Natural killer cell (primary cell): Measurements from ENCODE around the gene ULK4. TPM values are rescaled to one million over a fixed set of nuclear protein-coding genes. Genes with fewer than 3 reads are reported as not detected.

Source experiments
- ATAC-seq, 3 donors: fragments of 150-1000 bp in 2 of 3; fragments of 200-7000 bp in 1 of 3; cut with Tn5 transposase; 1 replicate in 1 of 3; 2 replicates in 2 of 3; pipeline ENCODE4 v1.10.0; 2021; ENCODE audit warnings: mild to moderate bottlenecking in 2 of 3, moderate library complexity in 2 of 3
- DNase-seq, 2 donors: peaks; one replicate each; pipeline versions ENCODE4 v3.0.0 to v3.0.0-alpha.2; 2013 to 2021; ENCODE audit warnings: mixed read lengths in 1 of 2
- H3K27ac ChIP-seq: one replicate; pipeline ENCODE4 v1.5.1; 2013; ENCODE audit warnings: mild to moderate bottlenecking, low read length
- H3K27me3 ChIP-seq: one replicate; pipeline ENCODE4 v1.6.1; 2013; ENCODE audit warnings: low read length; ENCODE audit not compliant: control insufficient read depth, insufficient read depth
- H3K36me3 ChIP-seq: one replicate; pipeline ENCODE4 v1.6.1; 2013; ENCODE audit warnings: low read length; ENCODE audit not compliant: control insufficient read depth, insufficient read depth
- H3K4me1 ChIP-seq: one replicate; pipeline ENCODE4 v1.6.1; 2013; ENCODE audit warnings: low read length; ENCODE audit not compliant: control insufficient read depth, insufficient read depth
- H3K4me3 ChIP-seq: one replicate; pipeline ENCODE4 v1.5.1; 2013; ENCODE audit warnings: low read length
- H3K9me3 ChIP-seq: one replicate; pipeline ENCODE4 v1.6.1; 2013; ENCODE audit warnings: low read length; ENCODE audit not compliant: control insufficient read depth, insufficient read depth
- H3K27ac Mint-ChIP-seq, 2 donors: one replicate each; pipeline ENCODE4 v1.8.0; 2022; ENCODE audit warnings: mild to moderate bottlenecking in 2 of 2, mixed read lengths in 2 of 2, moderate library complexity in 1 of 2
- H3K27me3 Mint-ChIP-seq, 2 donors: one replicate each; pipeline ENCODE4 v1.8.0; 2022; ENCODE audit warnings: low read depth in 2 of 2, mixed read lengths in 2 of 2
- H3K36me3 Mint-ChIP-seq: one replicate; pipeline ENCODE4 v1.8.0; 2022; ENCODE audit warnings: mixed read lengths
- H3K4me1 Mint-ChIP-seq, 2 donors: one replicate each; pipeline ENCODE4 v1.8.0; 2022; ENCODE audit warnings: mixed read lengths in 2 of 2
- H3K4me3 Mint-ChIP-seq: one replicate; pipeline ENCODE4 v1.8.0; 2022; ENCODE audit warnings: mild to moderate bottlenecking, moderate library complexity, mixed read lengths
- H3K9me3 Mint-ChIP-seq, 2 donors: one replicate each; pipeline ENCODE4 v1.8.0; 2022; ENCODE audit warnings: mixed read lengths in 2 of 2
- CTCF ChIP-seq: fragments of 200-600 bp; IDR thresholded peaks from one replicate; pipeline ENCODE4 v1.8.0; 2022; ENCODE audit warnings: antibody characterized with exemption
- WGBS: methylation state at CpG from one replicate; pipeline ENCODE4 v1.1.7; 2013; ENCODE audit warnings: missing lambda C conversion rate; ENCODE audit not compliant: insufficient coverage; 5-methylcytosine and 5-hydroxymethylcytosine counted together
- intact Hi-C: fragments of 100-400 bp; cut with micrococcal nuclease; formaldehyde crosslinking; loops from one replicate; pipeline ENCODE4 v1.14.2; 2022
- total RNA-seq, 4 donors: library from RNA; stranded (reverse); fragments of 120-200 nt in 1 of 4; gene quantifications; one replicate each; pipeline versions ENCODE4 v1.2.3 to v1.2.4, GENCODE V29; 2013 to 2022

Gene ULK4
- total RNA-seq, 3 donors from 2014 or later (not counting 1 experiment from before 2014, with no cell fraction given), result 19.2 to 25.7 (median 21.2) TPM

- Histone ChIP-seq H3K4me1 (no peaks in the 10 kb centered on the region), H3K4me3 (no peak overlapping the region), H3K27me3 (no peaks in the 10 kb centered on the region), H3K9me3 (no peaks in the 10 kb centered on the region), H3K36me3 (no peaks in the 10 kb centered on the region), H3K27ac (no peak overlapping the region)
- peaks cover 0 to 7% of the 10 kb centered on the region in 2 donors for H3K4me1 Mint-ChIP-seq
- H3K4me3 Mint-ChIP-seq, result no peak overlapping the region
- H3K9me3 Mint-ChIP-seq, result no peaks in the 10 kb centered on the region
- 90% methylated on average over 5 of the region's 5 CpGs for WGBS
- intact Hi-C loops, result no loop called here
- no peaks in the 10 kb centered on the region for H3K27me3 Mint-ChIP-seq
- no peak overlapping the region for H3K27ac Mint-ChIP-seq
- ATAC-seq (no peak), DNase-seq (no peak)
- TF ChIP-seq CTCF, result no peak
- no peaks in the 10 kb centered on the region for H3K36me3 Mint-ChIP-seq
These were observed 640.3 kb downstream of the ULK4 start for GRCh38 chr3:41321642-41321980.

- 97% methylated on average over 6 of the region's 8 CpGs for WGBS
- no peak overlapping the region for H3K27ac Mint-ChIP-seq
- no peaks in the 10 kb centered on the region for H3K27me3 Mint-ChIP-seq
- no peaks in the 10 kb centered on the region for H3K9me3 Mint-ChIP-seq
- no peak for ATAC-seq
- no peak overlapping the region for H3K4me3 ChIP-seq
- no peaks in the 10 kb centered on the region for H3K36me3 ChIP-seq
- H3K36me3 Mint-ChIP-seq, result no peaks in the 10 kb centered on the region
- H3K9me3 ChIP-seq, result no peaks in the 10 kb centered on the region
- intact Hi-C loops, result no loop called here
- peaks cover 0 to 7% of the 10 kb centered on the region in 2 donors for H3K4me1 Mint-ChIP-seq
- no peak for DNase-seq
- H3K27ac ChIP-seq, result no peak overlapping the region
- H3K27me3 ChIP-seq, result no peaks in the 10 kb centered on the region
- no peak overlapping the region for H3K4me3 Mint-ChIP-seq
- no peaks in the 10 kb centered on the region for H3K4me1 ChIP-seq
- no peak for TF ChIP-seq CTCF
These were observed 640.8 kb downstream of the ULK4 start for GRCh38 chr3:41320953-41321641.

- ATAC-seq (no peak), DNase-seq (no peak)
- Histone ChIP-seq H3K36me3 (no peaks in the 10 kb centered on the region), H3K9me3 (no peaks in the 10 kb centered on the region), H3K27ac (no peak overlapping the region), H3K4me3 (no peak overlapping the region), H3K27me3 (no peaks in the 10 kb centered on the region), H3K4me1 (no peaks in the 10 kb centered on the region)
- WGBS, result 94% methylated on average over 2 of the region's 2 CpGs
- Mint-ChIP-seq H3K36me3 (no peaks in the 10 kb centered on the region), H3K9me3 (no peaks in the 10 kb centered on the region), H3K4me1 (no peaks in the 10 kb centered on the region), H3K27ac (no peak overlapping the region), H3K27me3 (no peaks in the 10 kb centered on the region), H3K4me3 (no peak overlapping the region)
- intact Hi-C loops, result no loop called here
- TF ChIP-seq CTCF, result no peak
These were observed 643.4 kb downstream of the ULK4 start for GRCh38 chr3:41318520-41318919.

- Histone ChIP-seq H3K27me3 (no peaks in the 10 kb centered on the region), H3K4me3 (no peak overlapping the region), H3K4me1 (no peaks in the 10 kb centered on the region), H3K27ac (no peak overlapping the region), H3K36me3 (no peaks in the 10 kb centered on the region), H3K9me3 (no peaks in the 10 kb centered on the region)
- H3K4me1 Mint-ChIP-seq, result no peaks in the 10 kb centered on the region
- intact Hi-C loops, result no loop called here
- no peak for TF ChIP-seq CTCF
- no CpG with 5 or more reads among the region's 1 CpG for WGBS
- H3K36me3 Mint-ChIP-seq, result no peaks in the 10 kb centered on the region
- DNase-seq (no peak), ATAC-seq (no peak)
- no peaks in the 10 kb centered on the region for H3K27me3 Mint-ChIP-seq
- H3K27ac Mint-ChIP-seq, result no peak overlapping the region
- H3K4me3 Mint-ChIP-seq, result no peak overlapping the region
- H3K9me3 Mint-ChIP-seq, result no peaks in the 10 kb centered on the region
These were observed 644.2 kb downstream of the ULK4 start for GRCh38 chr3:41317718-41318117.
